Rectal smooth muscle tissue (tissue), 1 donor: ENCODE measurements around the gene MTFP1.

Experiments
- H3K27ac ChIP-seq: one replicate; pipeline ENCODE4 v1.7.0; 2013; ENCODE audit warnings: low read depth, low read length, inconsistent platforms
- H3K27me3 ChIP-seq: one replicate; pipeline ENCODE4 v1.7.0; 2013; ENCODE audit warnings: low read length; ENCODE audit not compliant: control insufficient read depth, insufficient read depth
- H3K36me3 ChIP-seq: one replicate; pipeline ENCODE4 v1.7.0; 2013; ENCODE audit warnings: low read length; ENCODE audit not compliant: control insufficient read depth, insufficient read depth
- H3K4me1 ChIP-seq: one replicate; pipeline ENCODE4 v1.7.0; 2013; ENCODE audit warnings: low read length; ENCODE audit not compliant: control insufficient read depth, insufficient read depth
- H3K4me3 ChIP-seq: one replicate; pipeline ENCODE4 v1.7.0; 2013; ENCODE audit warnings: low read length
- H3K9ac ChIP-seq: one replicate; pipeline ENCODE4 v1.7.0; 2013; ENCODE audit warnings: low read length

The MTFP1 gene

GRCh38 chr22:30425616-30426387 is at the start of gene MTFP1:
MTFP1 (plus strand) TSS chr22:30425768; CDS start chr22:30425880, 112 bp downstream.
- H3K36me3 ChIP-seq = no peaks in the 10 kb centered on the region
- peak within 1 kb of the TSS; percentile 25 for H3K27ac ChIP-seq
- H3K4me3 ChIP-seq = peak within 1 kb of the TSS; percentile 82
- H3K4me1 ChIP-seq = peaks cover 16% of the 10 kb centered on the region
- H3K27me3 ChIP-seq = no peaks in the 10 kb centered on the region
- H3K9ac ChIP-seq = peak within 1 kb of the TSS; percentile 45

GRCh38 chr22:30380011-30380410 is 45.6 kb upstream of the MTFP1 start:
- H3K4me1 ChIP-seq = no peaks in the 10 kb centered on the region
- no peak overlapping the region for H3K4me3 ChIP-seq
- no peak overlapping the region for H3K27ac ChIP-seq
- peaks cover 2% of the 10 kb centered on the region for H3K36me3 ChIP-seq
- no peak overlapping the region for H3K9ac ChIP-seq
- no peaks in the 10 kb centered on the region for H3K27me3 ChIP-seq

GRCh38 chr22:30381264-30381663 is 44.3 kb upstream of the MTFP1 start:
- H3K36me3 ChIP-seq = peaks cover 2% of the 10 kb centered on the region
- no peak overlapping the region for H3K27ac ChIP-seq
- H3K27me3 ChIP-seq = no peaks in the 10 kb centered on the region
- H3K4me1 ChIP-seq = peaks cover 2% of the 10 kb centered on the region
- no peak overlapping the region for H3K4me3 ChIP-seq
- no peak overlapping the region for H3K9ac ChIP-seq

- H3K27ac ChIP-seq = no peak overlapping the region
- H3K4me3 ChIP-seq = no peak overlapping the region
- no peaks in the 10 kb centered on the region for H3K27me3 ChIP-seq
- peaks cover 2% of the 10 kb centered on the region for H3K36me3 ChIP-seq
- H3K4me1 ChIP-seq = peaks cover 6% of the 10 kb centered on the region
- H3K9ac ChIP-seq = no peak overlapping the region
Measured at GRCh38 chr22:30382340-30382739, 43.2 kb upstream of the MTFP1 start.

- Histone ChIP-seq H3K27me3 (no peaks in the 10 kb centered on the region), H3K4me3 (no peak overlapping the region), H3K9ac (no peak overlapping the region), H3K36me3 (peaks cover 2% of the 10 kb centered on the region), H3K27ac (no peak overlapping the region), H3K4me1 (peaks cover 6% of the 10 kb centered on the region)
Measured at GRCh38 chr22:30383061-30383460, 42.5 kb upstream of the MTFP1 start.

- no peaks in the 10 kb centered on the region for H3K27me3 ChIP-seq
- H3K9ac ChIP-seq = no peak overlapping the region
- H3K27ac ChIP-seq = no peak overlapping the region
- peaks cover 6% of the 10 kb centered on the region for H3K4me1 ChIP-seq
- peaks cover 2% of the 10 kb centered on the region for H3K36me3 ChIP-seq
- peak overlapping the region; percentile 78 for H3K4me3 ChIP-seq
Measured at GRCh38 chr22:30385942-30386341, 39.6 kb upstream of the MTFP1 start.

GRCh38 chr22:30386608-30386959 is 39.0 kb upstream of the MTFP1 start:
- peak overlapping the region; percentile 78 for H3K4me3 ChIP-seq
- H3K4me1 ChIP-seq = peaks cover 6% of the 10 kb centered on the region
- no peaks in the 10 kb centered on the region for H3K27me3 ChIP-seq
- peak overlapping the region; percentile 57 for H3K9ac ChIP-seq
- peaks cover 2% of the 10 kb centered on the region for H3K36me3 ChIP-seq
- H3K27ac ChIP-seq = peak overlapping the region; percentile 16

- H3K9ac ChIP-seq = peak within 1 kb of the TSS; percentile 57
- H3K4me1 ChIP-seq = peaks cover 6% of the 10 kb centered on the region
- H3K36me3 ChIP-seq = peaks cover 2% of the 10 kb centered on the region
- peak within 1 kb of the TSS; percentile 16 for H3K27ac ChIP-seq
- no peaks in the 10 kb centered on the region for H3K27me3 ChIP-seq
- peak within 1 kb of the TSS; percentile 78 for H3K4me3 ChIP-seq
Measured at GRCh38 chr22:30386960-30387827, 38.4 kb upstream of the MTFP1 start, which contains the start of gene RNF215. RNF215 (minus strand) TSS chr22:30387411; CDS start chr22:30387313, 98 bp downstream.

- Histone ChIP-seq H3K27me3 (no peaks in the 10 kb centered on the region), H3K4me1 (peaks cover 5% of the 10 kb centered on the region), H3K36me3 (no peaks in the 10 kb centered on the region), H3K9ac (no peak overlapping the region), H3K27ac (no peak overlapping the region), H3K4me3 (no peak overlapping the region)
Measured at GRCh38 chr22:30390974-30391691, 34.4 kb upstream of the MTFP1 start.

- Histone ChIP-seq H3K36me3 (no peaks in the 10 kb centered on the region), H3K9ac (no peak overlapping the region), H3K4me1 (peaks cover 3% of the 10 kb centered on the region), H3K27me3 (no peaks in the 10 kb centered on the region), H3K27ac (no peak overlapping the region), H3K4me3 (no peak overlapping the region)
Measured at GRCh38 chr22:30392661-30393321, 32.8 kb upstream of the MTFP1 start.

- no peaks in the 10 kb centered on the region for H3K36me3 ChIP-seq
- no peak overlapping the region for H3K4me3 ChIP-seq
- peaks cover 3% of the 10 kb centered on the region for H3K4me1 ChIP-seq
- no peak overlapping the region for H3K27ac ChIP-seq
- no peaks in the 10 kb centered on the region for H3K27me3 ChIP-seq
- H3K9ac ChIP-seq = no peak overlapping the region
Measured at GRCh38 chr22:30393322-30393680, 32.3 kb upstream of the MTFP1 start.

- Histone ChIP-seq H3K27ac (no peak overlapping the region), H3K27me3 (no peaks in the 10 kb centered on the region), H3K4me1 (peaks cover 3% of the 10 kb centered on the region), H3K36me3 (no peaks in the 10 kb centered on the region), H3K4me3 (no peak overlapping the region), H3K9ac (no peak overlapping the region)
Measured at GRCh38 chr22:30393885-30394284, 31.7 kb upstream of the MTFP1 start.
